Spleen (tissue), 11 donors: ENCODE results near the gene RNLS. TPM values are rescaled to one million over a fixed set of nuclear protein-coding genes. Genes with fewer than 3 reads are reported as not detected.

Experiments
- DNase-seq: peaks from one replicate; pipeline ENCODE4 v3.0.0-alpha.2; 2020
- H3K27ac ChIP-seq, 8 donors: fragments of 200-600 bp; sonication (generic) in 7 of 8; 1 replicate in 4 of 8; 2 replicates in 4 of 8; pipeline versions ENCODE4 v1.5.0 to v1.8.0; 2016 to 2021; ENCODE audit warnings: inconsistent platforms in 4 of 8, mild to moderate bottlenecking in 4 of 8, moderate library complexity in 1 of 8
- H3K27me3 ChIP-seq, 7 donors: fragments of 200-600 bp; sonication (generic) in 6 of 7; replicated peaks in 1 of 7; 1 replicate in 4 of 7; 2 replicates in 3 of 7; pipeline versions ENCODE4 v1.5.0 to v1.8.0; 2016 to 2021; ENCODE audit warnings: inconsistent platforms in 3 of 7, mild to moderate bottlenecking in 1 of 7
- H3K36me3 ChIP-seq, 6 donors: fragments of 200-600 bp; sonication (generic) in 5 of 6; 1 replicate in 4 of 6; 2 replicates in 2 of 6; pipeline versions ENCODE4 v1.5.0 to v1.8.0; 2016 to 2021; ENCODE audit warnings: inconsistent platforms in 2 of 6
- H3K4me1 ChIP-seq, 6 donors: fragments of 200-600 bp; sonication (generic) in 5 of 6; 1 replicate in 3 of 6; 2 replicates in 3 of 6; pipeline versions ENCODE4 v1.5.0 to v1.8.0; 2016 to 2021; ENCODE audit warnings: inconsistent platforms in 3 of 6
- H3K4me3 ChIP-seq, 8 donors: fragments of 200-600 bp; sonication (generic) in 7 of 8; 1 replicate in 4 of 8; 2 replicates in 4 of 8; pipeline versions ENCODE4 v1.5.0 to v1.8.0; 2016 to 2021; ENCODE audit warnings: inconsistent platforms in 4 of 8, mild to moderate bottlenecking in 4 of 8, moderate library complexity in 2 of 8
- H3K9me3 ChIP-seq, 8 donors: fragments of 200-600 bp; sonication (generic) in 7 of 8; 1 replicate in 4 of 8; 2 replicates in 4 of 8; pipeline versions ENCODE4 v1.5.0 to v1.8.0; 2016 to 2021; ENCODE audit warnings: inconsistent platforms in 4 of 8
- CTCF ChIP-seq, 11 experiments: fragments of 200-600 bp in 7 of 11; fragments of 450-650 bp in 4 of 11; sonication (generic) in 4 of 11; IDR thresholded peaks in 8 of 11; conservative IDR thresholded peaks in 3 of 11; 1 replicate in 7 of 11; 2 replicates in 4 of 11; pipeline versions ENCODE4 v1.4.0 to v1.8.0; 2016 to 2021; ENCODE audit warnings: antibody characterized with exemption in 11 of 11, inconsistent platforms in 4 of 11, mild to moderate bottlenecking in 1 of 11
- POLR2A ChIP-seq, 3 donors: fragments of 450-650 bp; IDR thresholded peaks; one replicate each; pipeline ENCODE4 v1.5.1; 2017; ENCODE audit warnings: antibody characterized with exemption in 3 of 3, mild to moderate bottlenecking in 1 of 3
- POLR2AphosphoS5 ChIP-seq, 3 donors: sonication (generic); formaldehyde crosslinking; IDR thresholded peaks; one replicate each; pipeline ENCODE4 v1.5.1; 2017; ENCODE audit warnings: antibody characterized with exemption in 3 of 3
- WGBS, 5 donors: extraction: QIAGEN DNeasy Blood & Tissue Kit in 3 of 5; methylation state at CpG; one replicate each; pipeline versions ENCODE4 v1.1.5 to v1.1.7; 2013 to 2018; 5-methylcytosine and 5-hydroxymethylcytosine counted together
- intact Hi-C: fragments of 100-400 bp; cut with DNase I; formaldehyde crosslinking; loops from one replicate; pipeline ENCODE4 v1.15.0; 2023; ENCODE audit warnings: low total_unique reads
- polyA plus RNA-seq, 3 donors: library from polyadenylated mRNA; stranded (reverse); fragments of 200-250 nt; gene quantifications; one replicate each; pipeline ENCODE4 v1.2.1, GENCODE V29; 2013
- total RNA-seq, 7 donors: library from RNA; depleted of rRNA in 3 of 7; stranded (reverse); fragments of >200 nt in 3 of 7; fragmentation: NEBNext Ultra II Directional in 4 of 7; extraction: Animal tissue kit (Norgen Biotek cat#: 25700) in 4 of 7; gene quantifications; one replicate each; pipeline versions ENCODE4 v1.1.0 to v1.2.1, GENCODE V29; 2016 to 2021
- donor health status: healthy with polysubstance abuse.
- donor health status: DM: no; HTN: no; CAD: no; lungs with moderate emphysema.
- donor health status: DM: no; HTN: no; CAD: no.
- donor health status: Bipolar disorder and iron deficiency.
- donor health status: healthy.
- donor health status: DM: no; HTN: no; CAD: no.
- donor health status: DM: yes; HTN: yes; CAD: no.

Gene RNLS
- total and polyA plus RNA-seq, 10 donors: 4.5 to 28.8 (median 8.5) TPM

GRCh38 chr10:88383276-88383675, 199.8 kb downstream of the RNLS start:
- WGBS, 5 donors: 8 to 33% (median 19%) methylated on average over 1 of the region's 1 CpG

GRCh38 chr10:88382699-88383098, 200.4 kb downstream of the RNLS start:
- Histone ChIP-seq H3K9me3 (peaks cover 0 to 7% (median 0%) of the 10 kb centered on the region in 8 donors), H3K27ac (no peak overlapping the region), H3K36me3 (no peaks in the 10 kb centered on the region), H3K4me1 (peaks cover 21 to 50% (median 36%) of the 10 kb centered on the region in 6 donors), H3K27me3 (no peaks in the 10 kb centered on the region), H3K4me3 (no peak overlapping the region)
- intact Hi-C loops: no loop called here
- 95 to 99% (median 97%) methylated on average over 2 of the region's 2 CpGs for WGBS, 5 donors
- TF ChIP-seq CTCF (IDR thresholded peaks at IDR 0.05 in 8 of 11, conservative IDR thresholded peaks at IDR 0.05 in 3 of 11) (no peak), POLR2A (IDR thresholded peaks at IDR 0.05) (no peak), POLR2AphosphoS5 (IDR thresholded peaks at IDR 0.05) (no peak)
- no peak for DNase-seq

More at GRCh38 chr10:88383276-88383675, 199.8 kb downstream of the RNLS start:
- Histone ChIP-seq H3K9me3 (peaks cover 0 to 7% (median 0%) of the 10 kb centered on the region in 8 donors), H3K27ac (no peak overlapping the region), H3K27me3 (no peaks in the 10 kb centered on the region), H3K4me3 (no peak overlapping the region), H3K4me1 (peaks cover 26 to 55% (median 42%) of the 10 kb centered on the region in 6 donors), H3K36me3 (no peaks in the 10 kb centered on the region)
- intact Hi-C loops: no loop called here
- DNase-seq: no peak
- TF ChIP-seq POLR2A (IDR thresholded peaks at IDR 0.05) (no peak), POLR2AphosphoS5 (IDR thresholded peaks at IDR 0.05) (no peak), CTCF (IDR thresholded peaks at IDR 0.05 in 8 of 11, conservative IDR thresholded peaks at IDR 0.05 in 3 of 11) (no peak)

GRCh38 chr10:88379575-88379974, 203.5 kb downstream of the RNLS start:
- intact Hi-C loops: no loop called here
- DNase-seq: no peak
- no peak overlapping the region for H3K4me3 ChIP-seq
- TF ChIP-seq POLR2AphosphoS5 (IDR thresholded peaks at IDR 0.05) (no peak), POLR2A (IDR thresholded peaks at IDR 0.05) (no peak), CTCF (IDR thresholded peaks at IDR 0.05 in 8 of 11, conservative IDR thresholded peaks at IDR 0.05 in 3 of 11) (no peak)
- H3K36me3 ChIP-seq: no peaks in the 10 kb centered on the region
- H3K27me3 ChIP-seq: no peaks in the 10 kb centered on the region
- H3K4me1 ChIP-seq: peaks cover 0 to 18% (median 5%) of the 10 kb centered on the region in 6 donors
- WGBS, 5 donors: 88 to 96% (median 93%) methylated on average over 2 of the region's 2 CpGs
- H3K27ac ChIP-seq: no peak overlapping the region
- peaks cover 0 to 7% (median 0%) of the 10 kb centered on the region in 8 donors for H3K9me3 ChIP-seq

DNA sequence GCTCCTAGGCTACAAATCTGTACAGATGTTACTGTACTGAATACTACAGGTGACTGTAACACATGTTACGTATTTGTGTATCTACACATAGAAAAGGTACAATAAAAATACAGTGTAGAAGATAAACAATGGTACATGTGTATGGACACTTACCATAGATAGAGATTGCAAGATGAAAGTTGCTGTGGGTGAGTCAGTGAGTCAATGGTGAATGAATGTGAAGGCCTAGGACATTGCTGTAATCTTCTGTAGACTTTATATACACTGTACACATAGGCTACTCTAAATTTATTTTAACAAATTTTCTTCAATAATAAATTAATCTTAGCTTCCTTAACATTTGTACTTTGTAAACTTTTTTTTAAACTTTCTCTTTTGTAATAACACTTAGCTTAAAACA, 205.6 kb downstream of the RNLS start:
- Histone ChIP-seq H3K9me3 (peaks cover 0 to 2% (median 0%) of the 10 kb centered on the region in 8 donors), H3K36me3 (no peaks in the 10 kb centered on the region), H3K27ac (no peak overlapping the region), H3K4me3 (no peak overlapping the region), H3K4me1 (no peaks in the 10 kb centered on the region), H3K27me3 (no peaks in the 10 kb centered on the region)
- 89 to 100% (median 98%) methylated on average over 1 of the region's 1 CpG for WGBS, 5 donors
- DNase-seq: no peak
- TF ChIP-seq POLR2A (IDR thresholded peaks at IDR 0.05) (no peak), POLR2AphosphoS5 (IDR thresholded peaks at IDR 0.05) (no peak), CTCF (IDR thresholded peaks at IDR 0.05 in 8 of 11, conservative IDR thresholded peaks at IDR 0.05 in 3 of 11) (no peak)
- intact Hi-C loops: no loop called here
